Stimulated activated naive CD8-positive, alpha-beta T cell treated with anti-CD3 and anti-CD28 coated beads, Interleukin-15, amount 100 ng/mL, for 72 hours (primary cell): ENCODE results near the gene BCKDHB.
A peak's percentile ranks its signal among the peaks of the same experiment; 100 is the strongest.

ENCODE experiments used
- ATAC-seq: fragments of 150-1000 bp; cut with Tn5 transposase; 2 replicates; pipeline ENCODE4 v1.10.0; 2021; ENCODE audit warnings: mild to moderate bottlenecking, moderate library complexity
- DNase-seq, 2 donors: peaks; one replicate each; pipeline ENCODE4 v3.0.0; 2021 to 2022
- H3K27ac Mint-ChIP-seq, 2 donors: one replicate each; pipeline ENCODE4 v1.8.0; 2022; ENCODE audit warnings: mild to moderate bottlenecking in 2 of 2, mixed read lengths in 2 of 2, moderate library complexity in 2 of 2
- H3K27me3 Mint-ChIP-seq: one replicate; pipeline ENCODE4 v1.8.0; 2022; ENCODE audit warnings: mixed read lengths
- H3K4me1 Mint-ChIP-seq: one replicate; pipeline ENCODE4 v1.8.0; 2022; ENCODE audit warnings: mild to moderate bottlenecking, mixed read lengths
- H3K4me3 Mint-ChIP-seq, 2 donors: one replicate each; pipeline ENCODE4 v1.8.0; 2022; ENCODE audit warnings: mild to moderate bottlenecking in 2 of 2, mixed read lengths in 2 of 2, moderate library complexity in 1 of 2
- H3K9me3 Mint-ChIP-seq, 2 donors: one replicate each; pipeline ENCODE4 v1.8.0; 2022; ENCODE audit warnings: mixed read lengths in 2 of 2

Gene BCKDHB

DNA sequence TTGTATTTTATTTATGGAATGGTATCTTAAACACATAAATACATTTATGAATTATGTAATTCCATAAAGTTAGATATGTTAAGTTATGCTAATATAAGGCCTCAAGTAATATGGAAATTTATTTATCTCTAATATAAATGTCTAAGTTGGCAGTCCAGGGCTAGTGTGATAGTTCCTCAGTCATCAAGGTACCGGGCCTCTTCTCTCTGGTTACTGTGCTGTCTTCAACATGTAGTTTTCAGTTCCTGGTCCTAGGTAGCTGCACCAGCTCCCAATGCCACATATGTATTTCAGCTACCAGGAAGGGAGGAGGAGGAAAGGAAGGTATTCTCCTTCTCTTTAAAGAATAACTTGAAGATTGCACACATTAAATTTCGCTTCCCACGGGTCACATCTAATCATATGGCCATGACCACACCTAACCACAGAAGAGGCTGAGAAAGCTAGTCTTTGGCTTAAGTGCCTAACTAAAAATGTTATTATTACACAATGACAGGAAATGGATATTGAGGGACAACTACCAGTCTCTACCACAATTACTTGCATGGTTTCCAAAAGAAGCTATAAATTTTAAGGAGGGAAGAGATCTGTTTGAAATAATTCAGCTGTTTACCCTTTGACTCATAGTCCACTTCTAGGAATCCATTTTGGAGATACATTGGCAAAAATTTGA is 68.6 kb downstream of the BCKDHB start:
- DNase-seq (no peak), ATAC-seq (no peak)
- H3K9me3 Mint-ChIP-seq = peaks cover 0 to 3% of the 10 kb centered on the region in 2 donors
- no peak overlapping the region for H3K27ac Mint-ChIP-seq
- no peak overlapping the region for H3K4me3 Mint-ChIP-seq
- H3K4me1 Mint-ChIP-seq = no peaks in the 10 kb centered on the region
- H3K27me3 Mint-ChIP-seq = no peaks in the 10 kb centered on the region

DNA sequence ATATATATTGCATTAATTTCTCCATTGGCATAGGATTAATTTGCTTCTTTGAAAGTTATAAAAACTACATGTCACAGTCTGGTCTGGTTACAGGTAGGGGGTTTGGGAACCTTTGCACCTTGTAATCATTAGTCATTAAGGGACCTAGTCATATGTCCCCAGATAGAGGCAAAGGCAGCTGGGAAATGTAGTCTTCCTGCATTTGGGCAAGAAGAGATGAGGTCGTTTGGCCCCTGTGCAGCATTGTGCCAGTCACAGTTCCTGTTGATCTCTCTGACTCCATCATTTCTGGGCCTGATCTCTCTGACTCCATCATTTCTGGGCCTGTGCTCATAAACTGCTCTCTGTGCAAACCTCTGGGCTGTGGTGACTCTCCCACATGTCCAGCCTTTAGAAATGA is 73.2 kb downstream of the BCKDHB start:
- Mint-ChIP-seq H3K27ac (no peak overlapping the region), H3K4me3 (no peak overlapping the region), H3K27me3 (no peaks in the 10 kb centered on the region), H3K4me1 (no peaks in the 10 kb centered on the region), H3K9me3 (no peaks in the 10 kb centered on the region)
- DNase-seq (no peak), ATAC-seq (peak; percentile 53)

DNA sequence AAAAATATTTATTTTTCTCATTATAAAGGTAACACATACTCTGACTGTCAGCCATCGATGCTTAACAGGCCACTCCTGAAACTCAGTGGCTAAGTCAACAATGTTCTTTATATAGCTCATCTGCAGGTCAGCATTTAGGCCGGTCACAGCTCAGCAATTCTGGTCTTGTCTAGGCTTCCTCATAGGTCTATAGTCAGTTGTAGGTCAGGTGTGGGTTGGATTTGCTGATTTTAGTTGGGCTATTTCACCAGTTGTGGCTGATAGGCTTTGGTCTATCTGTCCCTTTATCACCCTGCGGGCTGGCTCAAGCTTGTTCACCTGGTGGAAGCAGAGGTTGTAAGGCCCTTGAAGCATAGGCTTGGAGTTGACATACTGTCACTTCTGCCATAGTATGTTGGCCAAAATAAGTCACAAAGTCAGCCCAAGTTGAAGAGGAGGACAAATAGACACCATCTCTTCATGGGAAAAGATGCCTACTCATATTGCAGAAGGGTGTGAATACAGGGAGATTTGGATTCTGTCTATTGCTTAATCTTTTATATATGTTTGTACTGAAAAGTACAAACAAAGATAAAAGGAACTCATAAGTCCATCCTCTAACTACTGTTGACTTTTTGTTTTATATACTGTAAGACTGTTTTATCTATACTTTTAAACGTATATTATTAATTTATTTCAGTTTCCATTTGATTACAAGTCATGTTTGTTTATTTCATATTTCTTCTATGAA is 75.0 kb downstream of the BCKDHB start:
- DNase-seq (no peak), ATAC-seq (no peak)
- no peaks in the 10 kb centered on the region for H3K4me1 Mint-ChIP-seq
- no peak overlapping the region for H3K4me3 Mint-ChIP-seq
- H3K27ac Mint-ChIP-seq = no peak overlapping the region
- peaks cover 8 to 14% of the 10 kb centered on the region in 2 donors for H3K9me3 Mint-ChIP-seq
- no peaks in the 10 kb centered on the region for H3K27me3 Mint-ChIP-seq

DNA sequence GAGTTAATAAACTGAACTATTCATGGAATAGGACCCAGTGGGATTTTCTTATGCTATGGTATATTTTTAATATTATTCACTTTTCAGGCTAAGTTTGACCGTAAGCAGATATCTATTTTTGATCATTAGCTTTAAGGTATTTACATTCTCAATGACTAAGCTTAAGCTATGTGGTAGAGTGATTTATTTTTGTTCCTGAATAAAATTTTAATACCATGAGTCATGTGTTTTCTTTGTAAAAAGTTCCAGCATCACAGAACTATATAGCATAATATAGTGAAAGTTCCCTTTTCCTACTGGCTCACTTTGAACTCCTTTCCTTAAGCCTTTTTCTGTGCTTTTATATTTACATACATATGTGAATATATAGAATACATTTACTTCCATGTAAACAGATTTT is 75.8 kb downstream of the BCKDHB start:
- H3K4me3 Mint-ChIP-seq = no peak overlapping the region
- no peaks in the 10 kb centered on the region for H3K27me3 Mint-ChIP-seq
- H3K27ac Mint-ChIP-seq = no peak overlapping the region
- ATAC-seq (no peak), DNase-seq (no peak)
- no peaks in the 10 kb centered on the region for H3K4me1 Mint-ChIP-seq
- H3K9me3 Mint-ChIP-seq = peaks cover 10 to 17% of the 10 kb centered on the region in 2 donors

DNA sequence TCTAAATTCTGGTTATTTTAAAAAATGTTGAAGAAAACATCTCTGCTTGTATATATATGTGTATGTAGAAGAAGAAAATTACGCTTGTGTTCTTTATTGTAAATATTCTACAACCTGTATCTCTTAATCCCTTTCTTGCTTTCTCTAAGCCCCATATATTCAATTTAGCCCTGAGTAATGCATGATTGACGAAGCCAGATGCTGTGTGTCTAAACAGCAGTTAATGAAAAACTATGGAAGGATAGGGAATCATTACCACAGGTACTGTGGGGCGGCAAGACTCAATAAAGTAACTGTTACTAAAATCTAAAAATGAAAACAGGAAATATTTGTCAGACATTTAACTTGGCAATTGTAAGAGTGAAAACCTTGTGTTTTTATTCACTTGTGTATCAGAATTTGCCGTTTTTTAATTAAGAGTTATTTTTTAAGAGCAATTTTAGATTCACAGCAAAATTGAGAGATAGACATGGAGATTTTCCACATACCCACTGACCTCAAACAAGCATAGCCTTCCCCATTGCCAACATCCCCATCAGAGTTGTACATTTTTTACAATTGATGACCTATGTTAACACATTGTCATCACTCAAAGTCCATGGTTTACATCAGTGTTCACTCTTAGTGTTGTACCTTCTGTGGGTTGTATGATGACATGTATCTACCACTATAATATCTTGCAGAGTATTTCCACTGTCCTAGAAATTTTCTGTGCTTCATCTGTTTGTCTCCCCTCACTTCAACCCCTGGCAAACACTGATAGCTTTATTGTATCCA is 76.7 kb downstream of the BCKDHB start:
- Mint-ChIP-seq H3K4me3 (no peak overlapping the region), H3K9me3 (peaks cover 13 to 17% of the 10 kb centered on the region in 2 donors), H3K4me1 (no peaks in the 10 kb centered on the region), H3K27ac (no peak overlapping the region), H3K27me3 (no peaks in the 10 kb centered on the region)
- ATAC-seq = no peak
- no peak for DNase-seq

DNA sequence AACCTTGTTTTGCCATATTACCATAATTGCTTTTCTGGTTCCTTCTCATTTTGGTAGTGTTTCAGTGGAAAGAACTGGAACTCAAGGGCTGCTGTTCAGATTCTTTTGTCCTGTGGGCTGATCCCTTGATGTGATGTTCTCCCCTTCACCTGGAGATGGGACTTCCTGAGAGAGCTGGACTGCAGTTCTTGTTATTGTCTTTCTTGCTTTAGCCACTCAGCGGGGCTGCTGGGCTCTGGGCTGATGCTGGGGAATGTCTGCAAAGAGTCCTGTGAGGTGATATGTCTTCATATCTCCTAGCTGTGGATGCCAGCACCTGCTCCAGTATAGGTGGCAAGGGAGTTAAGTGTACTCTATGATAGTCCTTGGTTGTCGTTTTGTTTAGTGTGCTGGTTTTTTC is 79.0 kb downstream of the BCKDHB start:
- no peak for ATAC-seq
- Mint-ChIP-seq H3K27me3 (no peaks in the 10 kb centered on the region), H3K4me3 (no peak overlapping the region), H3K27ac (no peak overlapping the region), H3K9me3 (peaks cover 13 to 17% of the 10 kb centered on the region in 2 donors), H3K4me1 (no peaks in the 10 kb centered on the region)
- DNase-seq = no peak

DNA sequence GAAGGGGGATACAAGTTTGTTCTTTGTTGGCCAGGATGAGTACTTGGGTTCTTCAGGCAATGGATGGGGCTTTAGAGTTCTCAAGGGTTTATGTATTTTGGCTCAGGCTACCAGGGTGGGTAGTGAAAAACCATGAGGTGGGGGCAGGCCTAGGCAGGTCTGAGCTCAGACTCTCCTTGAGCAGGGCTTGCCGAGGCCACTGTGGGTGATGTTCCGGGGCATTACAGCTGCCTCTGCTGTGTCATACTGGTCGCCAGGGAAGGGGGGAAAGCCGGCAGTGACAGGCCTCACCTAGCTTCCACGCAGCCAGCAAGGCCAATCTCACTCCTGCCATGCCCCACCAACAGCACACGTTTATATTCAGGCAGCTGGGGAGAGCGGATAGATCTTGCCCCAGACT is 79.6 kb downstream of the BCKDHB start:
- peaks cover 13 to 17% of the 10 kb centered on the region in 2 donors for H3K9me3 Mint-ChIP-seq
- no peaks in the 10 kb centered on the region for H3K4me1 Mint-ChIP-seq
- ATAC-seq (no peak), DNase-seq (no peak)
- no peaks in the 10 kb centered on the region for H3K27me3 Mint-ChIP-seq
- H3K27ac Mint-ChIP-seq = no peak overlapping the region
- no peak overlapping the region for H3K4me3 Mint-ChIP-seq

DNA sequence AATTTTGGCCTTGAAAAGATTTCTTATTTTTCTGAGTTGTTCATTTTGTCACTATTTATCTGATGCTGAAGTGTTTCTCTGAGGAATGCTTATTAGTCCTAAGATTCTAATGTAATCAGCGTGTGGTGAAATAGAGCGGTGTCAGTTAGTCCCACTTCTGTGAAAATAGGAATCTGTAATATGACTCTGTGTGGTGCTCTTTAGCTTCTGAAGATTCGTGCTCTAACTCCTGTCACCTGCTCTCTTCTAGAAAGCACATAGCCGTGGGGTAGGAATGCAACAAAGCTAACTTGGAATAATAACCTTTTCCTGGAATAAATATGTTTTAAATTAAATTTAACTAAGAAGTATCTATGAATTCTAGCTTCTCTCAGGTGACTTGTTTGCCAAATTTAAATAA is 90.4 kb downstream of the BCKDHB start:
- DNase-seq (no peak), ATAC-seq (no peak)
- H3K27ac Mint-ChIP-seq = no peak overlapping the region
- no peaks in the 10 kb centered on the region for H3K9me3 Mint-ChIP-seq
- H3K4me1 Mint-ChIP-seq = no peaks in the 10 kb centered on the region
- no peaks in the 10 kb centered on the region for H3K27me3 Mint-ChIP-seq
- H3K4me3 Mint-ChIP-seq = no peak overlapping the region

DNA sequence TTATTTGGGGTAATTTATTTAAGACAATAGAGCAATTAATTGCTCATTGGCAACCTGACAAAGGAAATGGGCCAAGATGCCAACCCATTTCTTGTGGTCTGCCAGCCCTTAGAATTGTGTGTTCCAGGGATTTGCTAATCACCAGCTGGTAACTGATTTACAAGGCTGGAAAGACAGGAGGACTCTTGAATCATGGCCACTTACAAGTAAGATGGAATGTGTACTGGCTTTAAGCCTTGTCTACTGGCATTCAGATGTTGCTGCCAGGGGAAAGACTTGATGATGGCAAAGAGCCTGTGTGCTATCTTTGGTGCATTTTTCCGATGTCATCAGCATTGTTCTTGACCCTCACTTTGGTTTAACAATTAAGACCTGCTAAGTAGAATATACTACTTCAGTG is 91.0 kb downstream of the BCKDHB start:
- Mint-ChIP-seq H3K4me3 (no peak overlapping the region), H3K9me3 (no peaks in the 10 kb centered on the region), H3K27me3 (no peaks in the 10 kb centered on the region), H3K4me1 (no peaks in the 10 kb centered on the region), H3K27ac (no peak overlapping the region)
- ATAC-seq = no peak
- no peak for DNase-seq

DNA sequence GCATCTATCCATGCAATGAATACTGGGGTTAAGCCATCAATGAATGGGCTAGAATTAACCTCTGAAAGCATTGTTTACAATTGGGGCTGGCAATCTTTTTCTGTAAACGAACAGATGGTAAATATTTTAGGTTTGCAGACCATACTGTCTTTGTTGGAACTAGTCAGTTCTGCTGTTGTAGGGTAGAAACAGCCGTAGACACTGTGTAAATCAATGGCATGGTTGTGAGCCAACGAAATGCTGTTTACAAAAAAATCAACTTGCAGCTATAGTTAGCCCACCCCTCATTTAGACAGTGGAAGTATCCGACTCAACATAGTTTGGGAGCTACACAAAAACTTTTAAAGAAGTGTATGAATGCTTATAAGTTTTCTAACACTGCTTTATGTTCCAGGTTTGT is 91.5 kb downstream of the BCKDHB start:
- Mint-ChIP-seq H3K27me3 (no peaks in the 10 kb centered on the region), H3K4me3 (no peak overlapping the region), H3K27ac (no peak overlapping the region), H3K4me1 (no peaks in the 10 kb centered on the region), H3K9me3 (no peaks in the 10 kb centered on the region)
- no peak for DNase-seq
- no peak for ATAC-seq

DNA sequence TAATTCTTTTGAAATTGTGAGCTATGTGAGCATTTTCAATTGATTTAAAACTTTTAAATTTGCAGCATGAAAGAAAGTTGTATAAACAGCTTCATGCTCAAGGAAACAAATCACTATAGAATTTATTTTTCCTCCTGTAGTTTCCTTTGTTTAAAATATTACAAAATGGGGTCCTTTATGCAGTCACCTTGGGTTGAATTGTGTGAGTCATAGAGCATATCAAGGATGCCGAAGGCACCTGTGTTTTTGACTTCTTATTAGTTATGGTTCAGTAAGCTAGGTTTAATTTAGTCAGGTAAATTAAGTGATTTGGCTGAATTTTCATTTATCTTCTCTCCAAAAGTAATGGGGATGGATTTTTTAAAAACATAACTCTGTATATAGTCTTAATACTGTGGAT is 96.8 kb downstream of the BCKDHB start:
- H3K9me3 Mint-ChIP-seq = no peaks in the 10 kb centered on the region

DNA sequence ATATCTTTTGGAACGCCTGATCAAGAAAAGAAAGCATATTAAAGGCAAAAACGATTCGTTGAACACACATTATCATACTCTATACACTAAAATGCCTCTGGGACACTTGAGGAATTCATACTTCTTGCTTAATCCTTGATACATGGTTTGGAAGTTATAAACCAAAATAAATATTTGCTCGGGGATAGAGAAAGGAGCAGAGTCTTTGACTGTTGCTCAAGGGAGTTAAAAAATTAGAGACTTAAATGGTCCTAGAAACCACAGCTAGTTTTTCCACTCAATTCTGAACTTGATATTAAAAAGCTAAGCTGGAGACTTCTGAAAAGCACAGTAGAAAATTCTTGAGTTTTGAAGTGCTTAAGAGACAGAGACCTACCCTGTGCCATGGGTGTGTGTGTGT is 98.9 kb downstream of the BCKDHB start:
- ATAC-seq (no peak), DNase-seq (no peak)
- no peaks in the 10 kb centered on the region for H3K9me3 Mint-ChIP-seq
- H3K27me3 Mint-ChIP-seq = no peaks in the 10 kb centered on the region
- peak overlapping the region in 1 of 2 donors; percentile 14 for H3K27ac Mint-ChIP-seq
- H3K4me1 Mint-ChIP-seq = no peaks in the 10 kb centered on the region
- H3K4me3 Mint-ChIP-seq = no peak overlapping the region

More for the DNA sequence above, 96.8 kb downstream of the BCKDHB start:
- Mint-ChIP-seq H3K4me3 (no peak overlapping the region), H3K4me1 (no peaks in the 10 kb centered on the region), H3K27me3 (no peaks in the 10 kb centered on the region), H3K27ac (no peak overlapping the region)
- ATAC-seq (no peak), DNase-seq (no peak)

DNA sequence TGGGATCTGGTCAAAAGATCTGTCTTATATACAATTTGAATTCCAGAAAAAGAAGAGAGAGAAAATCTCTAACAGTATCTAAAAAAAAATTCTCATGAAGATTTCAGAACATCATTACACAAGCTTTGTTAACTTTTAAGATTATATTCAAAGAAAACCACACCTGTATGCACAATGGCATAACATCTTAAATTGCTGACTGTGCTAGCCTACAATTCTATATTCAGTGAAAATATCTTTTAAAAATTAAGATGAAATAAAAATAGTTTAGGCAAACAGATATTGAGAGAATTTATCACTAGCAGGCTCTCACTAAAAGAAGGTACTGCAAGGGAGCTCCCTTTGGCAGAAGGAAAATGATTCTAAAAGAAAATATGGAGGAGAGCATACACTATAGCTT is 100.3 kb downstream of the BCKDHB start:
- H3K4me1 Mint-ChIP-seq = peaks cover 8% of the 10 kb centered on the region
- no peak for DNase-seq
- H3K4me3 Mint-ChIP-seq = no peak overlapping the region
- no peaks in the 10 kb centered on the region for H3K9me3 Mint-ChIP-seq
- H3K27ac Mint-ChIP-seq = peak overlapping the region in 1 of 2 donors; percentile 5
- ATAC-seq = no peak
- no peaks in the 10 kb centered on the region for H3K27me3 Mint-ChIP-seq

DNA sequence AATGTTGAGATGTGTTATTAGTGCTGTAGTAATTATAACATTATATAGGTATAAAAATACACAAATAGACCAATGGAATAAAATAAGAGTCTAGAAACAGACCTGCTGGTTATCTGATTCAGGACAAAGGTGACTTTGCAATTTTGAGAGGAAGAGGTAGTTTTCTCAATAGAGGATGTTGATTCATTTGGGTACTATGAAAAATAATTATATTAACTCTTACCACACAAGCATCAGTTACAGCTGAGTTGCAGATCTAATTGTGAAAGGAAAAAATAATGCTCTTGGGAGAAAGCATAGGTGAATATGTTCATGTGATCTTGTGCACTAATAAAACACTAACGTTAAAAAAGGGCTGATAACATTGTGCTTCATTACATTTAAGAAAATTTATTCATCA is 103.0 kb downstream of the BCKDHB start:
- Mint-ChIP-seq H3K9me3 (no peaks in the 10 kb centered on the region), H3K4me1 (peaks cover 10% of the 10 kb centered on the region), H3K27ac (no peak overlapping the region), H3K27me3 (no peaks in the 10 kb centered on the region), H3K4me3 (no peak overlapping the region)
- ATAC-seq = no peak
- no peak for DNase-seq

DNA sequence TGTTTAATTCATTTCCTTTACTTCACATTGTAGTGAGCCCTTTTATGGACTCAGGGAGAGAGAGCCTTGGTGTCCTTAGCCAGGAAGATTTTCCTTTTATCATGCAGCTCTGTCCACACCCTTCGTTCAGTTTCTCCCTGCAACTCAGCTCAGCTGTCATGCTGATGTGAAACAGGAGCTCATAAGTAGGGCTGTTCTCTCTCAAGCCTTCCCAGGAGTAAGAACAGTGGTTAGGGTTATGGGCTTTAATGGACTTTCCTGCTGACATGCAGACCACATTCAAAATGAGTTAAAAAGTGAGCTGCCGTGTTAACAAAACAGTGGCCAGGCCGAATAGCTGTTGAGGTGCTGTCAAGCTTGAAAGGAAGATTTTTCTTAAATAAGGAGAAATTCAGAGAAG is 104.1 kb downstream of the BCKDHB start:
- ATAC-seq (no peak), DNase-seq (no peak)
- Mint-ChIP-seq H3K4me1 (peaks cover 10% of the 10 kb centered on the region), H3K9me3 (no peaks in the 10 kb centered on the region), H3K27me3 (no peaks in the 10 kb centered on the region), H3K4me3 (no peak overlapping the region), H3K27ac (no peak overlapping the region)

DNA sequence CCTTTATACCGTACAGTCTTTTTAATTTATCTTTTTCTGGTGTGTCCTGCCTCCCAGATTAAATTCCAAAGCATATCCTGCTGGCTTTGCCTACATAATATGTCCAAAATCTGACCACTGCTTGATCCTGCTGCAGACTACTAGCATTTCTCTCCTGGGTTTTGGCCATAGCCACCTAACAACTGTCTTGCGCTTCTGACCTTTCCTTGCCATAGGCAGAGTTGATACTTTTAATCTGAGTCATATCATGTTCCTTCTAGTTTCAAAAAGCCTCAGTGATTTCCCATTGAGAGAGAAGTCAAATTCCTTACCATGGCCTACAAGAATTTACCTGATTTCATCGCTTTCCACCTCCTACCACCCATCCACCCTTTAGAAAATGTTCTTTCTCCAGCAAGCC is 104.8 kb downstream of the BCKDHB start:
- ATAC-seq = no peak
- DNase-seq = no peak
- H3K9me3 Mint-ChIP-seq = no peaks in the 10 kb centered on the region
- H3K4me1 Mint-ChIP-seq = peaks cover 10% of the 10 kb centered on the region
- no peak overlapping the region for H3K27ac Mint-ChIP-seq
- no peak overlapping the region for H3K4me3 Mint-ChIP-seq
- no peaks in the 10 kb centered on the region for H3K27me3 Mint-ChIP-seq
